Body of pancreas (tissue), 4 donors: ENCODE results near the gene HEYL. TPM values are rescaled to one million over a fixed set of nuclear protein-coding genes. Genes with fewer than 3 reads are reported as not detected.
A peak's percentile ranks its signal among the peaks of the same experiment; 100 is the strongest.

ENCODE experiments used
- ATAC-seq: fragments of 150-250 bp; one replicate; pipeline ENCODE4 v1.9.1; 2016
- DNase-seq, 4 donors: peaks; one replicate each; pipeline ENCODE4 v3.0.0-alpha.2; 2019
- H3K27ac ChIP-seq, 4 donors: fragments of 200-600 bp; sonication (generic); 1 replicate in 3 of 4; 2 replicates in 1 of 4; pipeline versions ENCODE4 v1.5.1 to v1.6.1; 2016 to 2019; ENCODE audit warnings: mild to moderate bottlenecking in 1 of 4, mixed read lengths in 1 of 4, moderate library complexity in 1 of 4
- H3K27me3 ChIP-seq, 2 donors: fragments of 200-600 bp; sonication (generic); one replicate each; pipeline ENCODE4 v1.6.0; 2016; ENCODE audit warnings: mild to moderate bottlenecking in 1 of 2
- H3K36me3 ChIP-seq, 2 donors: fragments of 200-600 bp; sonication (generic); replicated peaks in 1 of 2; 2 replicates each; pipeline ENCODE4 v1.5.1; 2016; ENCODE audit warnings: low read depth in 2 of 2; ENCODE audit not compliant: insufficient read depth in 1 of 2
- H3K4me1 ChIP-seq: fragments of 200-600 bp; sonication (generic); one replicate; pipeline ENCODE4 v1.6.0; 2016
- H3K4me3 ChIP-seq, 2 donors: fragments of 200-600 bp; sonication (generic); 1 replicate in 1 of 2; 2 replicates in 1 of 2; pipeline ENCODE4 v1.5.1; 2016 to 2019
- H3K9me3 ChIP-seq, 3 donors: fragments of 200-600 bp; sonication (generic); 1 replicate in 2 of 3; 2 replicates in 1 of 3; pipeline ENCODE4 v1.5.1; 2016
- POLR2A ChIP-seq, 3 donors: fragments of 450-650 bp; IDR thresholded peaks; one replicate each; pipeline ENCODE4 v1.6.1; 2016; ENCODE audit warnings: antibody characterized with exemption in 3 of 3, mild to moderate bottlenecking in 2 of 3
- WGBS, 2 donors: methylation state at CpG; one replicate each; pipeline ENCODE4 v1.1.5; 2017; 5-methylcytosine and 5-hydroxymethylcytosine counted together
- intact Hi-C: fragments of 100-400 bp; cut with DNase I; formaldehyde crosslinking; loops from one replicate; pipeline ENCODE4 v1.15.1; 2023
- total RNA-seq, 2 donors: library from RNA; depleted of rRNA; stranded (reverse); fragments of >200 nt; gene quantifications; one replicate each; pipeline ENCODE4 v1.1.0, GENCODE V29; 2016
- TF ChIP-seq, protein P1 (sequence below), 7 experiments: fragments of 450-650 bp in 4 of 7; fragments of 200-600 bp in 3 of 7; sonication (generic) in 3 of 7; IDR thresholded peaks; one replicate each; pipeline ENCODE4 v1.5.1; 2016 to 2019; ENCODE audit warnings: antibody characterized with exemption in 7 of 7

Gene HEYL
- total RNA-seq, 2 donors from 2014 or later = 33.6 to 33.7 TPM

DNA sequence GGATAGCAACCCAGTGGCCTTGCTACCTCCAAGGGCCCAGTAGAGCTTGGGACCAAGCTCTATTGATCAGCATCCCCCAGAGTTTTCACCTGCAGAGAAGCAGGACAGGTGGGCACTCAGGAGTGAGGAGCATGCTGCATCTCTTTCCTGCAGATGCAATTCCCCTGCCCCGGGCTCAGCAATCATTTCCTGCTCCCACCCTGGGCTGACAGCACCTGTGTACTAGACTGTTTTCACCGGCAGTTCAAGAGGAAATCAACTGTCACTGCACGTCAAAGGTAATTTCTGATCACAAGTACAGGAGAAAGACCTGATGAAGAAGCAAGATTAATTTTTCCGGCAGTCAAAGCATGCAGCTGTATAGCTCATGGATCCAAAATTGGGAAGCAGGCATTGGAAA, 41.3 kb upstream of the HEYL start:
- no peak for TF ChIP-seq POLR2A (IDR thresholded peaks at IDR 0.05)
- TF ChIP-seq, protein P1, sequence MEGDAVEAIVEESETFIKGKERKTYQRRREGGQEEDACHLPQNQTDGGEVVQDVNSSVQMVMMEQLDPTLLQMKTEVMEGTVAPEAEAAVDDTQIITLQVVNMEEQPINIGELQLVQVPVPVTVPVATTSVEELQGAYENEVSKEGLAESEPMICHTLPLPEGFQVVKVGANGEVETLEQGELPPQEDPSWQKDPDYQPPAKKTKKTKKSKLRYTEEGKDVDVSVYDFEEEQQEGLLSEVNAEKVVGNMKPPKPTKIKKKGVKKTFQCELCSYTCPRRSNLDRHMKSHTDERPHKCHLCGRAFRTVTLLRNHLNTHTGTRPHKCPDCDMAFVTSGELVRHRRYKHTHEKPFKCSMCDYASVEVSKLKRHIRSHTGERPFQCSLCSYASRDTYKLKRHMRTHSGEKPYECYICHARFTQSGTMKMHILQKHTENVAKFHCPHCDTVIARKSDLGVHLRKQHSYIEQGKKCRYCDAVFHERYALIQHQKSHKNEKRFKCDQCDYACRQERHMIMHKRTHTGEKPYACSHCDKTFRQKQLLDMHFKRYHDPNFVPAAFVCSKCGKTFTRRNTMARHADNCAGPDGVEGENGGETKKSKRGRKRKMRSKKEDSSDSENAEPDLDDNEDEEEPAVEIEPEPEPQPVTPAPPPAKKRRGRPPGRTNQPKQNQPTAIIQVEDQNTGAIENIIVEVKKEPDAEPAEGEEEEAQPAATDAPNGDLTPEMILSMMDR (IDR thresholded peaks at IDR 0.05) = no peak
- Histone ChIP-seq H3K27ac (no peak overlapping the region), H3K4me3 (no peak overlapping the region), H3K27me3 (peaks cover 0 to 4% of the 10 kb centered on the region in 2 donors), H3K36me3 (no peaks in the 10 kb centered on the region), H3K4me1 (no peaks in the 10 kb centered on the region), H3K9me3 (no peaks in the 10 kb centered on the region)
- ATAC-seq = no peak
- WGBS, 2 donors = 71 to 72% methylated on average over 4 of the region's 4 CpGs
- DNase-seq = no peak
- intact Hi-C loops = no loop called here

DNA sequence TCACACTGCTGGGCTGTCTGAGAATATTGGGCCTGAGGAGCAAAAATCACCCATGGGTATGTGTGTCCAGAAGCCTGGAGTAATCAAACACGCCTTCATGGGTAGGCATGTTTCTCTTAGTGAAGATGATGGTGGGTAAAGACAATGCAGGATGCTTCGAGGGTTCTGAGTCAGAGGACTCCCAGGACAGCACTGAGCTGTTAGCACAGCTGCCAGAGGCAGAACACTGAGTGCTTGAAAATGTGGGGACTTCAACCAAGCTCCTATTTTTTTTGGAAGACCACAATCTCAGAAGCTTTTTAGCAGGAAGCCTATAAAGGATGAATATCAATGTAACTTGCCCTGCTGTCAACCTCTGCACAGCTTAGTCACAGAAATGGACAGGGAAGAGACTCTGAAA, 40.4 kb upstream of the HEYL start:
- DNase-seq (no peak), ATAC-seq (no peak)
- no peaks in the 10 kb centered on the region for H3K4me1 ChIP-seq
- TF ChIP-seq, protein P1 (IDR thresholded peaks at IDR 0.05) = no peak
- TF ChIP-seq POLR2A (IDR thresholded peaks at IDR 0.05) = no peak
- H3K9me3 ChIP-seq = no peaks in the 10 kb centered on the region
- peaks cover 0 to 4% of the 10 kb centered on the region in 2 donors for H3K27me3 ChIP-seq
- H3K4me3 ChIP-seq = no peak overlapping the region
- intact Hi-C loops = no loop called here
- H3K27ac ChIP-seq = no peak overlapping the region
- H3K36me3 ChIP-seq = no peaks in the 10 kb centered on the region
- 55 to 87% methylated on average over 2 of the region's 2 CpGs for WGBS, 2 donors

DNA sequence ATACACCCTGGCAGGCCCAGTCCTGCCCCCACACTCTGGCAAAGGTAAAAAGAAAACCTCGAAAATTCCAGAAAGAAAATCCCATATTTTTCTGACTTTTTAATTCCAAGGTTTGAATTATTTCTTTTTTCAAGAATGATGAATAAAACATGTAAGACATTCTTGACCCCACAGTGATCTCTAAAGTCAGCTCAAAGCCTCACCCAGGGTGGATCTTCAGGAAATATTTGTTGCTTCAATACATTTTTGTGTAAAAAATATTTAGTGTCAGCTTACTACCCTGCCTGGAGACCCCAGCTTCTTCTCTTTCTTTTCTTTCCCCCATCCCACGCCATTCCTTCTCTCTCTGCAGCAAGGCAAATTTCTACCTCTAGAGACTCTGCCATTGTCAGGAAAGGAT, 39.4 kb upstream of the HEYL start:
- H3K9me3 ChIP-seq = no peaks in the 10 kb centered on the region
- no peak for TF ChIP-seq POLR2A (IDR thresholded peaks at IDR 0.05)
- TF ChIP-seq, protein P1 (IDR thresholded peaks at IDR 0.05) = no peak
- no peak for ATAC-seq
- no peak for DNase-seq
- H3K36me3 ChIP-seq = no peaks in the 10 kb centered on the region
- intact Hi-C loops = no loop called here
- H3K4me3 ChIP-seq = no peak overlapping the region
- no peaks in the 10 kb centered on the region for H3K4me1 ChIP-seq
- 65 to 74% methylated on average over 2 of the region's 2 CpGs for WGBS, 2 donors
- H3K27ac ChIP-seq = no peak overlapping the region
- no peaks in the 10 kb centered on the region for H3K27me3 ChIP-seq

DNA sequence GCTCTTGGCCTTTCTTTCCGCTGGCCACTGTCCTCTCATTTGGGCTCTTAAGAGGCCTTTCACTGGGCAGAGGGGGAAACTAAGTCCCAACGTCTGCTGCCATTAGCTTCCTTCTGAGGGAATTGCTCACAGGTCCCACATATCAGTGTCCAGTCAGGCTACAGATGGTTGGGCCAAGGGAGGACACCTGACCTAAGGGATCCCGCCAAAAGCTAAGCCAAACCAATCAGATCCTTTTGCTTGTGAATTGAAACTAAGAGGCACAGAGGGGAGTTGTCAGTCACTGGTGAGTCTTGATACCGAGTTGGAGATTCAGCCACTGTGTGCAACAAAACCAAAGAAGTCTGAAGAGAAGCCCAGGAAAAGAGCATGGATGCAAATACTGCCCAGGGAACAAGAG, 38.2 kb upstream of the HEYL start:
- Histone ChIP-seq H3K27me3 (no peaks in the 10 kb centered on the region), H3K27ac (no peak overlapping the region), H3K9me3 (no peaks in the 10 kb centered on the region), H3K4me1 (peaks cover 2% of the 10 kb centered on the region), H3K4me3 (no peak overlapping the region), H3K36me3 (no peaks in the 10 kb centered on the region)
- ATAC-seq (no peak), DNase-seq (no peak)
- intact Hi-C loops = no loop called here
- TF ChIP-seq POLR2A (IDR thresholded peaks at IDR 0.05) = no peak
- TF ChIP-seq, protein P1 (IDR thresholded peaks at IDR 0.05) = no peak
- 76 to 83% methylated on average over 4 of the region's 4 CpGs for WGBS, 2 donors

DNA sequence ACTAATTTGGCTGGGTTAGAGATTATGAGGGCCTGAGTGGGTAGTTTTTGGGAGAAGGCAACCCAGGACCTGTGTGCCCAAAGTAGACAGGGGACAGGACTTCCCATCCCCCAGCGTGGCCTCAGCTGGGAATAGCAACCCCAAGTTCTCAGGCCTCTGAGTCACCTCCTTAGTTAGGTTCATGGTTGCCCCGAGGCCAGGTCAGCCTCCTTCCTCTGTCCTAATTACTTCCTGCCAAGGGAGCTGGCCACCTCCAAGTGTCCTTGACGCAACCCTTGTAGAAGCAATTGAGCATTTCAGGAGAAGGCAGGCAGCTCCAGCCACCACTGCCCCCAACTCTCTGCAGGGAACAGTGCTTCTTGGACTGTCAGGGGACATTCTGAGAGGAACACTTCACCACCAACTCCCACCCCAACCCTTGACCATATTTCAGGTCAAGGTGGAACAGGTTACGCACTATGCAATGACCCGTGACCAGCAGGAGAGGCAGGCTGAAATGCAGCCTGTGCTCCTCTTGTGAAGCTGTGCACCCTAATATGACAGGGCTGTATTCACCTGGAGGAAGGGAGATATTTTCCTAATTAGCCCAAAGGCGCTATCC, 37.6 kb upstream of the HEYL start:
- Histone ChIP-seq H3K27ac (no peak overlapping the region), H3K4me1 (peaks cover 8% of the 10 kb centered on the region), H3K27me3 (no peaks in the 10 kb centered on the region), H3K4me3 (no peak overlapping the region), H3K9me3 (no peaks in the 10 kb centered on the region), H3K36me3 (no peaks in the 10 kb centered on the region)
- no peak for ATAC-seq
- intact Hi-C loops = no loop called here
- 82 to 96% methylated on average over 4 to 6 of the region's 6 CpGs for WGBS, 2 donors
- peak in 2 of 4 donors; percentile 21 to 69 for DNase-seq
- TF ChIP-seq, protein P1 (IDR thresholded peaks at IDR 0.05) = no peak
- no peak for TF ChIP-seq POLR2A (IDR thresholded peaks at IDR 0.05)
